B cell (primary cell): Measurements from ENCODE around the gene CTNNA3.

Experiments
- EZH2 ChIP-seq: IDR thresholded peaks from 2 replicates; pipeline ENCODE4 v1.6.1; 2012; ENCODE audit warnings: borderline replicate concordance, low read depth, mild to moderate bottlenecking, moderate library complexity, low read length; ENCODE audit not compliant: insufficient read depth, poor library complexity, severe bottlenecking
- TF ChIP-seq, protein P1 (sequence below): fragments of 200-600 bp; IDR thresholded peaks from one replicate; pipeline ENCODE4 v1.8.0; 2022; ENCODE audit warnings: antibody characterized with exemption, mild to moderate bottlenecking

DNA sequence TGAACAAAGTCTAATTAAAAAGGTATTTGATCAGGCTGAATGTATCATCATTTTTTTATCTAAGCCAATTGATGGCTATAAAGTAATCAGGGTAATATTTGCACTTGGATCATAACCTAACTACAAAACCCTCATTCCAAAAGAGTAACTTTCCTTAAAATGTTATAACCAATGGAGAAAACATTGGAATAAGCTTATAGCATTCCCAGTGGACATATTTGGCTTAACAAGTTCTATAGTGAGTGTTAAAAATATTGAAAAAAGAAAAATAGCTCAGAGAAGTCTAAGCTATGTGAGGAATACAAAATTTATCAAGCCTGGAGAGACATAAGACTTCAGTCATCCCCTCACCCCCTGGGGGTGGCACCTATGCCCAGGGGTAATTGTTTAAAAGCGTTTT is 411.4 kb downstream of the CTNNA3 start:
- TF ChIP-seq EZH2 = no peak
- TF ChIP-seq, protein P1, sequence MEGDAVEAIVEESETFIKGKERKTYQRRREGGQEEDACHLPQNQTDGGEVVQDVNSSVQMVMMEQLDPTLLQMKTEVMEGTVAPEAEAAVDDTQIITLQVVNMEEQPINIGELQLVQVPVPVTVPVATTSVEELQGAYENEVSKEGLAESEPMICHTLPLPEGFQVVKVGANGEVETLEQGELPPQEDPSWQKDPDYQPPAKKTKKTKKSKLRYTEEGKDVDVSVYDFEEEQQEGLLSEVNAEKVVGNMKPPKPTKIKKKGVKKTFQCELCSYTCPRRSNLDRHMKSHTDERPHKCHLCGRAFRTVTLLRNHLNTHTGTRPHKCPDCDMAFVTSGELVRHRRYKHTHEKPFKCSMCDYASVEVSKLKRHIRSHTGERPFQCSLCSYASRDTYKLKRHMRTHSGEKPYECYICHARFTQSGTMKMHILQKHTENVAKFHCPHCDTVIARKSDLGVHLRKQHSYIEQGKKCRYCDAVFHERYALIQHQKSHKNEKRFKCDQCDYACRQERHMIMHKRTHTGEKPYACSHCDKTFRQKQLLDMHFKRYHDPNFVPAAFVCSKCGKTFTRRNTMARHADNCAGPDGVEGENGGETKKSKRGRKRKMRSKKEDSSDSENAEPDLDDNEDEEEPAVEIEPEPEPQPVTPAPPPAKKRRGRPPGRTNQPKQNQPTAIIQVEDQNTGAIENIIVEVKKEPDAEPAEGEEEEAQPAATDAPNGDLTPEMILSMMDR = no peak
